ENCODE measurements around the gene DIP2C.

GRCh38 chr10:241451-241850 is 448.0 kb downstream of the DIP2C start:
- TF ChIP-seq CTCF (IDR thresholded peaks at IDR 0.05) (no peak), POLR2A (IDR thresholded peaks at IDR 0.05) (no peak), EP300 (IDR thresholded peaks at IDR 0.05) (no peak), POLR2AphosphoS5 (IDR thresholded peaks at IDR 0.05) (no peak)

All from stomach (tissue), 4 donors.